ENCODE results near the gene ANKRD16. TPM values are rescaled to one million over a fixed set of nuclear protein-coding genes. Genes with fewer than 3 reads are reported as not detected.

Gene ANKRD16
- total and polyA plus RNA-seq, 2 of the 8 experiments (the other 6 are each of a cell fraction or from before 2014, with no cell fraction given) = 8.2 to 12.7 TPM

DNA sequence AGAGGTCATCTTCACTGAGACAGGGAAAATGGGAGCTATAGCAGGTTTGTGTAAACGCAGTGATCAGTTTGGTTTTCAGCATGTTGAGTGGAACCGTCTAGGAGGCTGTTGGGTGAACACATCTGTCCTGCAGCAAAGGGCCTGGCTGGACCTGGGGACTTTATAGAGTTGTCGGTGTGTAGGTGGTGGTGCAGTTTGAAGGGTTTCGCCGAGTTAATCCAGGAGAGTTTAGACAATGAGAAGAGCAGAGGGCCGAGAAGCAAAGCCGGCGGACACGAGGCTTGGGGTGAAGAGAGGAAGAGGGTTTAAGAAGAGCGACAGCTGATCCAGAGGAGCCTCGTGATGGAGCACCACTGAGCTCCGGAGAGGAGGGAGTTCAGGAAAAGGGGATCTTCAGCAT, 48.6 kb upstream of the ANKRD16 start:
- H2AK5ac ChIP-seq (ENCODE audit: low read depth, low read length) = no peak overlapping the region
- H3K23ac ChIP-seq (ENCODE audit: insufficient read length) = no peak overlapping the region
- no peak overlapping the region for H3K56ac ChIP-seq (replicated peaks; ENCODE audit: insufficient read length, low read depth, low read length)
- peaks cover 3 to 5% of the 10 kb centered on the region in 2 experiments for H4K20me1 ChIP-seq (replicated peaks in 1 of 2; ENCODE audit: control insufficient read depth in 1 of 2, insufficient read depth in 2 of 2, low read length in 2 of 2)
- peaks cover 0 to 3% (median under 1%) of the 10 kb centered on the region in 4 experiments; a peak in 1 of 7 replicates for H3K4me1 ChIP-seq (replicated peaks in 1 of 4; ENCODE audit: control insufficient read depth in 3 of 4, insufficient read depth in 4 of 4, low read length in 3 of 4)
- no peak overlapping the region for H4K8ac ChIP-seq (ENCODE audit: extremely low read depth, insufficient read depth, low read length)
- H3K4me2 ChIP-seq (ENCODE audit: insufficient read depth in 1 of 2, low read depth in 2 of 2, low read length in 2 of 2) = no peak overlapping the region
- H3K79me1 ChIP-seq (ENCODE audit: low read depth, low read length) = no peaks in the 10 kb centered on the region
- H2BK15ac ChIP-seq (ENCODE audit: low read length) = no peak overlapping the region
- no peak overlapping the region for H3K9ac ChIP-seq (replicated peaks in 1 of 4; ENCODE audit: extremely low read depth in 1 of 4, low read depth in 3 of 4, low read length in 3 of 4)
- no peak overlapping the region for H4K91ac ChIP-seq (replicated peaks; ENCODE audit: insufficient read length, low read length)
- DNase-seq (ENCODE audit: low read depth in 1 of 2, low spot score in 2 of 2) = no peak
- H4K5ac ChIP-seq (ENCODE audit: insufficient read length, low read depth, low read length) = no peak overlapping the region
- no peak overlapping the region for H3K4me3 ChIP-seq (ENCODE audit: extremely low read depth in 1 of 4, insufficient read depth in 2 of 4, low read depth in 3 of 4, low read length in 4 of 4)
- H3K4ac ChIP-seq (replicated peaks; ENCODE audit: insufficient read length, low read depth, low read length) = no peak overlapping the region
- peaks cover 4 to 33% (median 17%) of the 10 kb centered on the region in 4 experiments; a peak in 6 of 8 replicates for H3K36me3 ChIP-seq (ENCODE audit: control insufficient read depth in 2 of 4, insufficient read depth in 4 of 4, low read length in 3 of 4)
- WGBS, 2 experiments (ENCODE audit: extremely low coverage in 1 of 2, insufficient coverage in 1 of 2, insufficient read length in 1 of 2, insufficient replicate concordance in 2 of 2, low coverage in 1 of 2, low lambda C conversion rate in 2 of 2, missing lambda C conversion rate in 1 of 2) = 90% methylated on average over 12 of the region's 12 CpGs; no CpG with 5 or more reads in 1 of the 2 experiments
- H3K18ac ChIP-seq (ENCODE audit: extremely low read depth, low read length) = no peak overlapping the region
- POLR2A ChIA-PET (ENCODE audit: partially characterized antibody) = interaction anchor here (1.2 kb wide), 1 partner anchor 8 kb away, joined by 3 read pairs; no protein-coding TSS in a partner anchor
- H3K27me3 ChIP-seq (replicated peaks in 1 of 4; ENCODE audit: control insufficient read depth in 3 of 4, extremely low read depth in 1 of 4, insufficient read depth in 3 of 4, low read length in 3 of 4) = no peaks in the 10 kb centered on the region
- no peak overlapping the region for H3K14ac ChIP-seq (ENCODE audit: insufficient read length)
- H3K23me2 ChIP-seq (ENCODE audit: low read depth, low read length) = no peaks in the 10 kb centered on the region; the same call in 1 of the 2 replicates
- H3K79me2 ChIP-seq (ENCODE audit: control insufficient read depth in 1 of 2, insufficient read depth in 2 of 2, low read length in 2 of 2) = no peaks in the 10 kb centered on the region
- H2BK120ac ChIP-seq (replicated peaks; ENCODE audit: low read depth, low read length) = no peak overlapping the region
- CTCF ChIA-PET (ENCODE audit: partially characterized antibody) = interaction anchor here (0.6 to 0.7 kb wide), 2 partner anchors 11 to 253 kb away, joined by 3 read pairs; no protein-coding TSS in a partner anchor
- H2BK5ac ChIP-seq (ENCODE audit: low read depth, low read length) = no peak overlapping the region
- H2BK20ac ChIP-seq (ENCODE audit: low read length) = no peak overlapping the region
- no peak overlapping the region for H3K27ac ChIP-seq (ENCODE audit: low read depth, low read length)
- FAIRE-seq = no peak
- H2AFZ ChIP-seq (ENCODE audit: low read length) = no peak overlapping the region
- no peaks in the 10 kb centered on the region for H3K9me3 ChIP-seq (ENCODE audit: insufficient read depth in 2 of 2, low read depth in 1 of 2, low read length in 1 of 2)
- no peak overlapping the region for H2BK12ac ChIP-seq (ENCODE audit: low read depth, low read length)
- TF ChIP-seq, protein P1, sequence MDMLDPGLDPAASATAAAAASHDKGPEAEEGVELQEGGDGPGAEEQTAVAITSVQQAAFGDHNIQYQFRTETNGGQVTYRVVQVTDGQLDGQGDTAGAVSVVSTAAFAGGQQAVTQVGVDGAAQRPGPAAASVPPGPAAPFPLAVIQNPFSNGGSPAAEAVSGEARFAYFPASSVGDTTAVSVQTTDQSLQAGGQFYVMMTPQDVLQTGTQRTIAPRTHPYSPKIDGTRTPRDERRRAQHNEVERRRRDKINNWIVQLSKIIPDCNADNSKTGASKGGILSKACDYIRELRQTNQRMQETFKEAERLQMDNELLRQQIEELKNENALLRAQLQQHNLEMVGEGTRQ (IDR thresholded peaks at IDR 0.05; ENCODE audit: low read length) = no peak
- TF ChIP-seq HDAC2 (IDR thresholded peaks at IDR 0.05; ENCODE audit: borderline replicate concordance in 1 of 2, low read depth in 2 of 2, low read length in 2 of 2) (no peak), TEAD4 (IDR thresholded peaks at IDR 0.05; ENCODE audit: low read depth, low read length) (no peak), ZNF274 (IDR thresholded peaks at IDR 0.05; ENCODE audit: borderline replicate concordance, extremely low read depth, low read length) (no peak), EZH2 (IDR thresholded peaks at IDR 0.05; ENCODE audit: low read depth, low read length, severe bottlenecking) (no peak), TAF7 (optimal IDR thresholded peaks at IDR 0.05; ENCODE audit: borderline replicate concordance, low read depth, low read length) (no peak), CEBPB (IDR thresholded peaks at IDR 0.05; ENCODE audit: low read depth, low read length) (no peak), POU5F1 (IDR thresholded peaks at IDR 0.05; ENCODE audit: low read depth, low read length) (no peak)
